Naive B cell (primary cell): Measurements from ENCODE around the gene AATF. TPM values are rescaled to one million over a fixed set of nuclear protein-coding genes. Genes with fewer than 3 reads are reported as not detected.
"Not testable (repeated sequence)": the region's sequence is repeated elsewhere in the genome, so short reads cannot be mapped to it uniquely, and the experiment has no call there.

Source experiments
- ATAC-seq, 2 donors: fragments of 150-1000 bp; cut with Tn5 transposase; 2 replicates each; pipeline ENCODE4 v1.10.0; 2021; ENCODE audit warnings: low read depth in 2 of 2, mild to moderate bottlenecking in 2 of 2, moderate library complexity in 2 of 2
- DNase-seq: peaks from one replicate; pipeline ENCODE4 v3.0.0; 2022
- H3K27ac Mint-ChIP-seq, 6 donors: one replicate each; pipeline ENCODE4 v1.8.0; 2020 to 2022; ENCODE audit warnings: mild to moderate bottlenecking in 6 of 6, mixed read lengths in 6 of 6, moderate library complexity in 5 of 6, inconsistent platforms in 2 of 6
- H3K27me3 Mint-ChIP-seq, 3 donors: one replicate each; pipeline ENCODE4 v1.8.0; 2021 to 2022; ENCODE audit warnings: mixed read lengths in 3 of 3, mild to moderate bottlenecking in 1 of 3
- H3K36me3 Mint-ChIP-seq, 2 donors: one replicate each; pipeline ENCODE4 v1.8.0; 2020 to 2022; ENCODE audit warnings: mixed read lengths in 2 of 2, inconsistent platforms in 1 of 2, mild to moderate bottlenecking in 1 of 2
- H3K4me1 Mint-ChIP-seq, 3 donors: one replicate each; pipeline ENCODE4 v1.8.0; 2020 to 2022; ENCODE audit warnings: mixed read lengths in 3 of 3, inconsistent platforms in 1 of 3, mild to moderate bottlenecking in 1 of 3, moderate library complexity in 1 of 3
- H3K4me3 Mint-ChIP-seq, 8 donors: one replicate each; pipeline ENCODE4 v1.8.0; 2020 to 2022; ENCODE audit warnings: mild to moderate bottlenecking in 8 of 8, mixed read lengths in 8 of 8, moderate library complexity in 8 of 8, inconsistent platforms in 2 of 8
- H3K9me3 Mint-ChIP-seq, 7 donors: one replicate each; pipeline ENCODE4 v1.8.0; 2020 to 2022; ENCODE audit warnings: mixed read lengths in 7 of 7, mild to moderate bottlenecking in 5 of 7, inconsistent platforms in 2 of 7, moderate library complexity in 1 of 7
- polyA plus RNA-seq, 6 donors: library from polyadenylated mRNA; unstranded; fragments of 300-500 nt; fragmentation: Illumina TruSeq; gene quantifications; one replicate each; pipeline ENCODE4 v1.2.3, GENCODE V29; 2021; ENCODE audit warnings: low read depth in 6 of 6

The AATF gene
- polyA plus RNA-seq, 6 donors from 2014 or later: 63.8 to 96.7 (median 73.2) TPM

- Mint-ChIP-seq H3K9me3 (no peaks in the 10 kb centered on the region), H3K4me1 (no peaks in the 10 kb centered on the region), H3K27me3 (peaks cover 9 to 17% (median 10%) of the 10 kb centered on the region in 3 donors), H3K36me3 (no peaks in the 10 kb centered on the region), H3K4me3 (no peak overlapping the region), H3K27ac (peak overlapping the region in 2 of 6 donors; percentile 19 to 90)
- no peak for DNase-seq
- ATAC-seq: no peak
These were observed 119.5 kb downstream of the AATF start for GRCh38 chr17:37068266-37068665.

- H3K4me1 Mint-ChIP-seq: no peaks in the 10 kb centered on the region
- H3K36me3 Mint-ChIP-seq: no peaks in the 10 kb centered on the region
- H3K4me3 Mint-ChIP-seq: no peak overlapping the region
- no peaks in the 10 kb centered on the region for H3K9me3 Mint-ChIP-seq
- peaks cover 9 to 17% (median 10%) of the 10 kb centered on the region in 3 donors for H3K27me3 Mint-ChIP-seq
- no peak for ATAC-seq
- no peak overlapping the region for H3K27ac Mint-ChIP-seq
- DNase-seq: no peak
These were observed 120.3 kb downstream of the AATF start for GRCh38 chr17:37069087-37069486.

DNA sequence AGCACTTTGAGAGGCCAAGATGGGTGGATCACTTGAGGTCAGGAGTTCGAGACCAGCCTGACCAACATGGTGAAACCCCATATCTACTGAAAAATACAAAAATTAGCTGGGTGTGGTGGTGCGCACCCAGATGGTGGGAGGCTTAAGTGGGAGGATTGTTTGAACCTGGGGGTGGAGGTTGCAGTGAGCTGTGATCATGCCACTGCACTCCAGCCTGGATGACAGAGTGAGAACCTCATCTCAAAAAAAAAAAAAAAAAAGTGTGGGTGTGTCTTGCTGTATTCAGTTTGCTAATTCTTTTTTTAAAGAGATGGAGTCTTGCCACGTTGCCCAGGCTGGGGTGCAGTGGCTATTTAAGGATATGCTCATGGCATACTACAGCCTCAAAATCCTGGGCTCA, 124.7 kb downstream of the AATF start:
- not testable (repeated sequence) for H3K4me3 Mint-ChIP-seq, H3K27me3 Mint-ChIP-seq, H3K4me1 Mint-ChIP-seq, H3K36me3 Mint-ChIP-seq, H3K27ac Mint-ChIP-seq, ATAC-seq, DNase-seq, H3K9me3 Mint-ChIP-seq

GRCh38 chr17:37079065-37079708, 130.4 kb downstream of the AATF start:
- DNase-seq (no peak), ATAC-seq (no peak)
- Mint-ChIP-seq H3K36me3 (peaks cover 6 to 8% of the 10 kb centered on the region in 2 donors), H3K27me3 (peaks cover 0 to 4% (median 0%) of the 10 kb centered on the region in 3 donors), H3K27ac (no peak overlapping the region), H3K9me3 (peaks cover 0 to 18% (median 10%) of the 10 kb centered on the region in 7 donors), H3K4me1 (no peaks in the 10 kb centered on the region), H3K4me3 (no peak overlapping the region)

DNA sequence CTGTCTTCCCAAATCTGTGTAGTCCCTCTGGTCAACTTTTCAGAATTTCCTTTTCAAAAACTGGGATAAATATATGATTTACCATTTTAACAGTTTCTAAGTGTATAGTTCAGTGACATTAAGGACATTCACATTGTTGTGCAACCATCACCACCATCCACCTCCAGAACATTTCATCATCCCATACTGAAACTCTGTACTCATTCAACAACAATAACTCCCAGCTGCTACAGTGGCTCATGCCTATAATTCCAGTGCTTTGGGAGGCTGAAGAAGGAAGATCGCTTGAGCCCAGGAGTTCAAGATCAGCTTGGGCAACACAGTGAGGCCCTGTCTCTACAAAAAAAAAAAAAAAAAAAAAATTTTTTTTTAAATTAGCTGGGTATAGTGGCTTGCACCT, 131.0 kb downstream of the AATF start:
- no peak for ATAC-seq
- H3K27ac Mint-ChIP-seq: no peak overlapping the region
- peaks cover 0 to 4% (median 0%) of the 10 kb centered on the region in 3 donors for H3K27me3 Mint-ChIP-seq
- DNase-seq: no peak
- H3K4me3 Mint-ChIP-seq: no peak overlapping the region
- H3K9me3 Mint-ChIP-seq: peaks cover 0 to 18% (median 10%) of the 10 kb centered on the region in 7 donors
- no peaks in the 10 kb centered on the region for H3K4me1 Mint-ChIP-seq
- H3K36me3 Mint-ChIP-seq: peaks cover 8 to 9% of the 10 kb centered on the region in 2 donors

- Mint-ChIP-seq H3K27ac (no peak overlapping the region), H3K27me3 (no peaks in the 10 kb centered on the region), H3K9me3 (peaks cover 0 to 18% (median 10%) of the 10 kb centered on the region in 7 donors), H3K36me3 (peaks cover 8 to 14% of the 10 kb centered on the region in 2 donors), H3K4me1 (no peaks in the 10 kb centered on the region), H3K4me3 (no peak overlapping the region)
- DNase-seq (no peak), ATAC-seq (no peak)
These were observed 132.5 kb downstream of the AATF start for GRCh38 chr17:37081287-37081686.

DNA sequence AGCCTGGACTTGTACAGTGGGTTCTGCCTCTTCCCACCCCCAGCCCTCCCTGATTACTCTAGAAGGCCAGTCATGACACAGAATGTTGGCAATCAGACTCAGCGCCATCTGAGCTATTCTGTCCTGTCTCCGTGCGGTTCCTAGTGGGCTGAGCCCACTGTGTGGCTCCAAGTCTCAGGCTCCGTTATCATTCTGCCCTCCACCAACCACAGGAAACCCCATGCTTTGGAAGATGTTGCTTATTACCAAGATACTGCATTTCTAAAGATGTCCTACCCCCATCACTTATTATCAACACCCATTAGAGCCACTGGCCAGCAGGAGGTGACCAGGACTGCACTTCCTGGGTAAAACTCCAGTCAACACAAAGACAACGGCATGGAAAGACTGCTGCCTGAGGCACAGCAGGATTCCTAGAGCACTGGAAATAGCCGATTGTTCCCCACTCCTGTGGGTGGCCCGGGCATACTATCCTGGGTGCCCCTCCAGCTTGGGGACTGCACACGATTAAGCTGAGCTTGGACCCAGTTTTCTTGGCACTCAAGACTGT, 133.6 kb downstream of the AATF start:
- Mint-ChIP-seq H3K9me3 (peaks cover 0 to 18% (median 10%) of the 10 kb centered on the region in 7 donors), H3K4me3 (no peak overlapping the region), H3K27ac (peak overlapping the region in 1 of 6 donors; percentile 47), H3K27me3 (no peaks in the 10 kb centered on the region), H3K36me3 (peaks cover 14 to 17% of the 10 kb centered on the region in 2 donors), H3K4me1 (no peaks in the 10 kb centered on the region)
- DNase-seq (no peak), ATAC-seq (no peak)

GRCh38 chr17:37082985-37083384, 134.2 kb downstream of the AATF start:
- DNase-seq: no peak
- ATAC-seq: no peak
- Mint-ChIP-seq H3K9me3 (peaks cover 0 to 18% (median 10%) of the 10 kb centered on the region in 7 donors), H3K27ac (peak overlapping the region in 1 of 6 donors; percentile 42), H3K27me3 (no peaks in the 10 kb centered on the region), H3K4me1 (no peaks in the 10 kb centered on the region), H3K36me3 (peaks cover 18 to 23% of the 10 kb centered on the region in 2 donors), H3K4me3 (no peak overlapping the region)

DNA sequence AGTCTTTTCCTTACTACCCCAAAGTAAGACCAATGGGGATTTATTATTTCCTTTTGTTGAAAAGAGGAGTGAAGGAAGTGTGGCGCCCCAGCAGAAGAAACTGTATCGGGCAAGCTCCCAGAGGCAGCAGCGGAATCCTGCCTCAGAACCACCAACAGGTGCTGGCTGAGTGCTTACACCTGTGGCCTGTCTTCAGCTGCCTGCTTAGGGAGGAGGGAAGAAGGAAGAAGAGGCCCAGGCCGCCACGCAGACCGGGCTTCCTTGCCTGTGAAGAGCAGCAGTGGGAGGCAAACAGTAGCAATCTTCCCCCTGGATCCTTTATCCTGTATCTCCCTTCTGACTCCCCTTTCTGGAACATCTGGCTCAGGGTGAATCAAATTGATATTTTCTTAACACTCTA, 134.7 kb downstream of the AATF start:
- H3K27me3 Mint-ChIP-seq: no peaks in the 10 kb centered on the region
- no peak for ATAC-seq
- H3K4me1 Mint-ChIP-seq: no peaks in the 10 kb centered on the region
- H3K4me3 Mint-ChIP-seq: no peak overlapping the region
- DNase-seq: no peak
- peak overlapping the region in 1 of 6 donors; percentile 37 for H3K27ac Mint-ChIP-seq
- peaks cover 0 to 18% (median 10%) of the 10 kb centered on the region in 7 donors for H3K9me3 Mint-ChIP-seq
- peaks cover 21 to 25% of the 10 kb centered on the region in 2 donors for H3K36me3 Mint-ChIP-seq

- peaks cover 0 to 11% (median 5%) of the 10 kb centered on the region in 7 donors for H3K9me3 Mint-ChIP-seq
- DNase-seq (no peak), ATAC-seq (no peak)
- peak overlapping the region in 1 of 6 donors; percentile 10 for H3K27ac Mint-ChIP-seq
- peaks cover 19 to 22% of the 10 kb centered on the region in 2 donors for H3K36me3 Mint-ChIP-seq
- H3K4me1 Mint-ChIP-seq: peaks cover 0 to under 1% (median 0%) of the 10 kb centered on the region in 3 donors
- no peak overlapping the region for H3K4me3 Mint-ChIP-seq
- no peaks in the 10 kb centered on the region for H3K27me3 Mint-ChIP-seq
These were observed 135.6 kb downstream of the AATF start for GRCh38 chr17:37084372-37084771.

DNA sequence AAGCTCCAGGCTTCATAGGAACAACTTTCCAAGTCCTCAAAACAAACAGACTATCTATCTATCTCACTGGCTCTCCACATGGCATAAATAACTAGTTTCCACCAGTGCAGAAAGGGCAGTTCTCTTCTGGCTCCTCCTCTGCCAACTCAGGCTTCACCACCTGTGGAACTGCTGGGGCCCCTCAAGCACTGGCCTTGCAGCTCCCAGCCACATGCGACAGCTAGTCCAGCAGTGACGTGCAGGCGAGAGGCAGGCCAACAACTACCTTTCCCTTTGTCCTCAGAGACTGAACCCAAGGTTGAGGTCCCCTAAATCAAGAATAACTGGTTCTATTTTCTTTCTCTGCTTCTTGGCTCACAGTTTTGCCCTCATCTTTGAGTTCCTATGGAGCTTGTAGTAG, 137.6 kb downstream of the AATF start:
- H3K9me3 Mint-ChIP-seq: no peaks in the 10 kb centered on the region
- H3K36me3 Mint-ChIP-seq: peaks cover 15 to 17% of the 10 kb centered on the region in 2 donors
- H3K27me3 Mint-ChIP-seq: no peaks in the 10 kb centered on the region
- H3K4me3 Mint-ChIP-seq: peak overlapping the region in 1 of 8 donors; percentile 8
- ATAC-seq: no peak
- no peak for DNase-seq
- peaks cover 7 to 14% (median 8%) of the 10 kb centered on the region in 3 donors for H3K4me1 Mint-ChIP-seq
- H3K27ac Mint-ChIP-seq: no peak overlapping the region

GRCh38 chr17:37086948-37087347, 138.2 kb downstream of the AATF start:
- H3K27me3 Mint-ChIP-seq: no peaks in the 10 kb centered on the region
- no peaks in the 10 kb centered on the region for H3K9me3 Mint-ChIP-seq
- DNase-seq (no peak), ATAC-seq (no peak)
- peaks cover 15 to 17% of the 10 kb centered on the region in 2 donors for H3K36me3 Mint-ChIP-seq
- no peak overlapping the region for H3K27ac Mint-ChIP-seq
- H3K4me1 Mint-ChIP-seq: peaks cover 7 to 14% (median 8%) of the 10 kb centered on the region in 3 donors
- no peak overlapping the region for H3K4me3 Mint-ChIP-seq

DNA sequence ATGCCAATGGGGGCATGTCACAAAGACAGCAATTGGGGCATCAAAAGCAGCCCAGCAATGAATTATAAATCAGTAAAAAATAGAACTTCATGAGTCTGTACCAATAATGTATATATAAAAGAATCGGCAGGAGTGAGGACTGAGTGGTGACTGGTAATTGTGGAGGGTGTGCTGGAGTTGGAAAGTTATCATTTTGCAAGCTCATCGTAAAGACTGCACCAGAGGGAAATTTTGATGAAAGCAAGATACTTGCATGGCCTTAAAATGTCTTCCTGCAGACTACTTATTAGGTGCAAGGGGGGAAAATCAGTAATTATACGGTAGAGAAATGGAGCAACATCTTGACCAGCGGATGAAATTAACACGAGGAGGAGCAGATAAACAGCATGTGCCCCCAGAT, 138.9 kb downstream of the AATF start:
- no peaks in the 10 kb centered on the region for H3K27me3 Mint-ChIP-seq
- ATAC-seq (no peak), DNase-seq (no peak)
- H3K4me3 Mint-ChIP-seq: no peak overlapping the region
- H3K27ac Mint-ChIP-seq: no peak overlapping the region
- peaks cover 15 to 17% of the 10 kb centered on the region in 2 donors for H3K36me3 Mint-ChIP-seq
- peaks cover 7 to 14% (median 8%) of the 10 kb centered on the region in 3 donors for H3K4me1 Mint-ChIP-seq
- no peaks in the 10 kb centered on the region for H3K9me3 Mint-ChIP-seq

GRCh38 chr17:37088459-37088858, 139.7 kb downstream of the AATF start:
- H3K36me3 Mint-ChIP-seq: peaks cover 15 to 17% of the 10 kb centered on the region in 2 donors
- H3K9me3 Mint-ChIP-seq: no peaks in the 10 kb centered on the region
- DNase-seq: no peak
- ATAC-seq: no peak
- no peak overlapping the region for H3K27ac Mint-ChIP-seq
- no peaks in the 10 kb centered on the region for H3K27me3 Mint-ChIP-seq
- H3K4me1 Mint-ChIP-seq: peaks cover 7 to 14% (median 8%) of the 10 kb centered on the region in 3 donors
- no peak overlapping the region for H3K4me3 Mint-ChIP-seq
